ENCODE measurements around the gene TGFBRAP1. TPM values are rescaled to one million over a fixed set of nuclear protein-coding genes. Genes with fewer than 3 reads are reported as not detected.

The TGFBRAP1 gene
- total and polyA plus RNA-seq, 2 donors from 2014 or later: 6.7 to 25.8 TPM

DNA sequence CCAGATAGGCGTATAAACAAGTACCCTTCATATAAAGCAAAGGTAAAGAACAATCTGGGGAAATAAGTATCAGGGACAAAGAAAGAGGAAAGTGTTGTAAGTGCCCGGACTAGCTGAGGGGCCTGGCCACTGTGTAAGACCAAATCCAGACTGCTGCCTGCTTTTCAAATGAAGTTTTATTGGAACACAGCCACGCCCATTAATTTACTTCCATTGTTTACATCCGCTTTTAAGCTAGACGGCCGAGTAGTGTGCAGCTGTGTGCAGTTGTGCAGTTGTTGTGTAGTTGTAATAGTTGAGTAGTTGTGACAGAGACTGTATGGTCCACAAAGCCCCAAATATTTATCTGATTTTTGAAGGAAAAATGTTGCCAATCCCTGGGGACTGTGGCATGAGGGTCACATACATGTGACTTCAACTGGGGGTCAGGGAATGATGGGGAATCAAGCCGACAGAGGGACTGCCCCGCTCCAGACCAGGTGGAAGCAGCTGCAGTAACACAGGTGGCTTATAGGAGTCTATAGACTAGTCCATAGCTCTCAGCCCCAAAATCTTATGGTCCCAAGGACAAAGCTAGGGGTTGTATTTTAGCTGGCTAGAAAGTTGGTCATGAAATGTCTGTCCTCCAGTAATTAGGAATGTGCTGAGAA, 39.3 kb upstream of the TGFBRAP1 start:
- no peak overlapping the region for H3K27ac ChIP-seq (ENCODE audit: low read depth in 2 of 2, low read length in 2 of 2)
- TF ChIP-seq, protein P1, sequence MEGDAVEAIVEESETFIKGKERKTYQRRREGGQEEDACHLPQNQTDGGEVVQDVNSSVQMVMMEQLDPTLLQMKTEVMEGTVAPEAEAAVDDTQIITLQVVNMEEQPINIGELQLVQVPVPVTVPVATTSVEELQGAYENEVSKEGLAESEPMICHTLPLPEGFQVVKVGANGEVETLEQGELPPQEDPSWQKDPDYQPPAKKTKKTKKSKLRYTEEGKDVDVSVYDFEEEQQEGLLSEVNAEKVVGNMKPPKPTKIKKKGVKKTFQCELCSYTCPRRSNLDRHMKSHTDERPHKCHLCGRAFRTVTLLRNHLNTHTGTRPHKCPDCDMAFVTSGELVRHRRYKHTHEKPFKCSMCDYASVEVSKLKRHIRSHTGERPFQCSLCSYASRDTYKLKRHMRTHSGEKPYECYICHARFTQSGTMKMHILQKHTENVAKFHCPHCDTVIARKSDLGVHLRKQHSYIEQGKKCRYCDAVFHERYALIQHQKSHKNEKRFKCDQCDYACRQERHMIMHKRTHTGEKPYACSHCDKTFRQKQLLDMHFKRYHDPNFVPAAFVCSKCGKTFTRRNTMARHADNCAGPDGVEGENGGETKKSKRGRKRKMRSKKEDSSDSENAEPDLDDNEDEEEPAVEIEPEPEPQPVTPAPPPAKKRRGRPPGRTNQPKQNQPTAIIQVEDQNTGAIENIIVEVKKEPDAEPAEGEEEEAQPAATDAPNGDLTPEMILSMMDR (IDR thresholded peaks at IDR 0.05; ENCODE audit: borderline replicate concordance, extremely low read depth, insufficient read depth): no peak
- no peak for DNase-seq
- H3K4me1 ChIP-seq (ENCODE audit: control insufficient read depth in 2 of 3, insufficient read depth in 2 of 3, low read depth in 1 of 3, low read length in 3 of 3): peaks cover 0 to 4% (median 0%) of the 10 kb centered on the region in 3 donors
- no peak overlapping the region for H3K4me3 ChIP-seq (ENCODE audit: low read length in 3 of 3)
- no peak for FAIRE-seq
- H3K36me3 ChIP-seq (ENCODE audit: control insufficient read depth in 2 of 3, insufficient read depth in 3 of 3, low read length in 3 of 3): peaks cover 0 to 6% (median 0%) of the 10 kb centered on the region in 3 donors
- H3K27me3 ChIP-seq (ENCODE audit: control insufficient read depth, insufficient read depth, low read length): no peaks in the 10 kb centered on the region
- no peaks in the 10 kb centered on the region for H3K9me3 ChIP-seq (ENCODE audit: control insufficient read depth in 2 of 3, insufficient read depth in 1 of 3, low read length in 3 of 3)
- intact Hi-C loops (cut with DNase I): no loop called here
- no peak overlapping the region for H3K9ac ChIP-seq (ENCODE audit: low read length in 3 of 3)

DNA sequence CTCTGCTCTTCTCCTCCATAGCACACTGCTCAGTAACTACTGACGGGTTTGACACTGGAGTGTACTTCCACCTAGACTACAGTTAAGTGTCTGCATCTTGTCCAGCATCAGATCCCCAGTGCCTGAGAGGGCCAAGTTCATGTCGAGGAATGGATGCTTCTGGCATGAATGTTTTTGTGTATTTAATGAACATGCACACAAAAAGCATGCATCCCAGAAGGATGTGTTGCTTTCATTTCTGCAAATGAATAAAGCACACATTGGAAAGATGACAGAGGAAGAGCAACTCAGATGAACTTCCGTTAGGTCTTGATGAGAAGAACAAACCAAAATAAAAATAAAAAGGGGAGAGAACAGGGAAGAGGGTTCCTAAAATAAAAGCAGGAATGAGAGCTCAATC, 35.7 kb upstream of the TGFBRAP1 start:
- TF ChIP-seq, protein P1 (IDR thresholded peaks at IDR 0.05; ENCODE audit: borderline replicate concordance, extremely low read depth, insufficient read depth): no peak
- H3K4me3 ChIP-seq (ENCODE audit: low read length in 3 of 3): no peak overlapping the region
- peaks cover 3 to 14% (median 9%) of the 10 kb centered on the region in 3 donors for H3K36me3 ChIP-seq (ENCODE audit: control insufficient read depth in 2 of 3, insufficient read depth in 3 of 3, low read length in 3 of 3)
- FAIRE-seq: no peak
- H3K4me1 ChIP-seq (ENCODE audit: control insufficient read depth in 2 of 3, insufficient read depth in 2 of 3, low read depth in 1 of 3, low read length in 3 of 3): peaks cover 0 to 2% (median 0%) of the 10 kb centered on the region in 3 donors
- H3K9ac ChIP-seq (ENCODE audit: low read length in 3 of 3): no peak overlapping the region
- H3K27me3 ChIP-seq (ENCODE audit: control insufficient read depth, insufficient read depth, low read length): no peaks in the 10 kb centered on the region
- DNase-seq: no peak
- H3K9me3 ChIP-seq (ENCODE audit: control insufficient read depth in 2 of 3, insufficient read depth in 1 of 3, low read length in 3 of 3): no peaks in the 10 kb centered on the region
- H3K27ac ChIP-seq (ENCODE audit: low read depth in 2 of 2, low read length in 2 of 2): no peak overlapping the region
- intact Hi-C loops (cut with DNase I): no loop called here

DNA sequence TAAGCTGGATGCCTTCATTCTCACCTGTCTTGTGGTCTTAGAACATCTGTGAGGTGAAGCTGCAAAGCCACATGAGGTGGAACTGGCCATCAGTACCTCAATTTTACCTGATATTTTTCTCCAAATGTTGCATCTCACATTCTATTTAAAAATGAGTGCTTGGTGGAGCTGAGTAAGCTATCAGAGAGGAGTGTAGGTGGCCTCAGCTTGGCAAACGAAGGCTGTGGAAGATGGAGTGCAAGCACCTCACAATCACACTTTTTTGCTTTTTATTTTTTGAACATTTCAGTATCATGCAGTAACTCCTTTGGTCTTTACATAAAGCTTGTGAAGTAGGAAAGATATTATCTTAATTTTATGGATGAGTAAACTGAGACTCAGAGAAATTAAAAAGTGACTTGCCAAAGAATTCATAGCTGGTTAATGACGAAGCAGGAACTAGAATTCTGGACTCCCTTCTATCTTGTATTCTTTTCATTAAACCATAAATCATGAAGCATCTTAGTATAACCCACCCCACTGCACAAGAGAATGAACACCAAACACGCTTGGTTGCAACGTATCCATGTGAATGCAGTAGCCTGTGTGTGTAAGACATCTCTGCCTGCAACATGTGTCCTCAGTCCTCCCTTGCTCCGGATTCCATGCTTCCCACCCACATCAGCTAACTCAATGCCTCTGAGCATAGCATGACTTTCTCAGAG, 35.1 kb upstream of the TGFBRAP1 start:
- no peak for FAIRE-seq
- Histone ChIP-seq H3K27me3 (ENCODE audit: control insufficient read depth, insufficient read depth, low read length) (no peaks in the 10 kb centered on the region), H3K4me3 (ENCODE audit: low read length in 3 of 3) (no peak overlapping the region), H3K27ac (ENCODE audit: low read depth in 2 of 2, low read length in 2 of 2) (no peak overlapping the region), H3K9ac (ENCODE audit: low read length in 3 of 3) (no peak overlapping the region), H3K36me3 (ENCODE audit: control insufficient read depth in 2 of 3, insufficient read depth in 3 of 3, low read length in 3 of 3) (peaks cover 3 to 14% (median 9%) of the 10 kb centered on the region in 3 donors), H3K4me1 (ENCODE audit: control insufficient read depth in 2 of 3, insufficient read depth in 2 of 3, low read depth in 1 of 3, low read length in 3 of 3) (no peaks in the 10 kb centered on the region), H3K9me3 (ENCODE audit: control insufficient read depth in 2 of 3, insufficient read depth in 1 of 3, low read length in 3 of 3) (no peaks in the 10 kb centered on the region)
- no peak for DNase-seq
- TF ChIP-seq, protein P1 (IDR thresholded peaks at IDR 0.05; ENCODE audit: borderline replicate concordance, extremely low read depth, insufficient read depth): no peak
- intact Hi-C loops (cut with DNase I): no loop called here
